Activated naive CD4-positive, alpha-beta T cell treated with anti-CD3 and anti-CD28 coated beads, Interleukin-2, amount 50 U/mL, for 24 hours (primary cell): ENCODE results near the gene OTOF.

Source experiments
- H3K27ac Mint-ChIP-seq: one replicate; pipeline ENCODE4 v1.8.0; 2021; ENCODE audit warnings: mild to moderate bottlenecking, mixed read lengths
- H3K27me3 Mint-ChIP-seq: one replicate; pipeline ENCODE4 v1.8.0; 2021; ENCODE audit warnings: mixed read lengths
- H3K36me3 Mint-ChIP-seq: one replicate; pipeline ENCODE4 v1.8.0; 2021; ENCODE audit warnings: mixed read lengths
- H3K4me1 Mint-ChIP-seq: one replicate; pipeline ENCODE4 v1.8.0; 2021; ENCODE audit warnings: mixed read lengths
- H3K4me3 Mint-ChIP-seq: one replicate; pipeline ENCODE4 v1.8.0; 2021; ENCODE audit warnings: mild to moderate bottlenecking, mixed read lengths
- H3K9me3 Mint-ChIP-seq: one replicate; pipeline ENCODE4 v1.8.0; 2021; ENCODE audit warnings: mixed read lengths

Gene OTOF

DNA sequence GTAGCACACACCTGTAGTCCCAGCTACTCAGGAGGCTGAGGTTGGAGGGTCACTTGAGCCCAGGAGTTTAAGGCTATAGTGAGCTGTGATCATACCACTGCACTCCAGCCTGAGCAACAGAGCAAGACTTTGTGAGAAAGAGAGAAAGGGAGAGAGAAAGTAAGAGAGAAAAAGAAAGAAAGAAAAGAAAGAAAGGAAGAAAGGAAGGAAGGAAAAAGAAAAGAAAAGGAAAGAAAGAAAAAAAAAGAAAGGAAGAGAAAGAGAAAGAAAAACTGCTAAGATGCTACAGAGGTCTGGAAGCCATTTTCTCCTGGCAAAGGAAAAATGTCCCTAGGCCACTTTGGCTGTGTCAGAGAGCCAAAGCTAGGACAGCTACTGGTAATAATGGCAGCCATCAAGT lies 45.6 kb downstream of the OTOF start:
- no peak overlapping the region for H3K4me3 Mint-ChIP-seq
- H3K9me3 Mint-ChIP-seq, result no peaks in the 10 kb centered on the region
- no peaks in the 10 kb centered on the region for H3K27me3 Mint-ChIP-seq
- H3K4me1 Mint-ChIP-seq, result no peaks in the 10 kb centered on the region
- no peak overlapping the region for H3K27ac Mint-ChIP-seq
- H3K36me3 Mint-ChIP-seq, result no peaks in the 10 kb centered on the region

DNA sequence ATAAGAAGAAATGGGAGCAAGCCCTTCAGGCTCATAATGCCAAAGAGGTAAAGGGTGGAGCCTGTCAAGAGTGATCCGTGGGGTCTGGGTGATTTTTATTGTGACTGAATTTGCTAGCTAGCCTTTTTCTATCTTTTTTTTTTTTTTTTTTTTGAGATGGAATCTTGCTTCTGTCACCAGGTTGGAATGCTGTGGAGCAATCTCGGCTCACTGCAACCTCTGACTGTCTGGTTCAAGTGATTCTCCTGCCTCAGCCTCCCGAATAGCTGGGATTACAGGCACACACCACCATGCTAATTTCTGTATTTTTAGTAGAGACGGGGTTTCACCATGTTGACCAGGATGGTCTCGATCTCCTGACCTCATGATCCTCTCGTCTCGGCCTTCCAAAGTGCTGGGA lies 47.1 kb downstream of the OTOF start:
- H3K4me3 Mint-ChIP-seq, result no peak overlapping the region
- no peak overlapping the region for H3K27ac Mint-ChIP-seq
- H3K27me3 Mint-ChIP-seq, result no peaks in the 10 kb centered on the region
- no peaks in the 10 kb centered on the region for H3K9me3 Mint-ChIP-seq
- no peaks in the 10 kb centered on the region for H3K36me3 Mint-ChIP-seq
- H3K4me1 Mint-ChIP-seq, result no peaks in the 10 kb centered on the region

GRCh38 chr2:26429779-26430578 lies 47.9 kb downstream of the OTOF start:
- Mint-ChIP-seq H3K4me1 (no peaks in the 10 kb centered on the region), H3K27ac (no peak overlapping the region), H3K36me3 (no peaks in the 10 kb centered on the region), H3K27me3 (no peaks in the 10 kb centered on the region), H3K9me3 (peaks cover 2% of the 10 kb centered on the region), H3K4me3 (no peak overlapping the region)

GRCh38 chr2:26428846-26429245 lies 49.1 kb downstream of the OTOF start:
- H3K4me1 Mint-ChIP-seq, result no peaks in the 10 kb centered on the region
- no peak overlapping the region for H3K4me3 Mint-ChIP-seq
- H3K9me3 Mint-ChIP-seq, result peaks cover 3% of the 10 kb centered on the region
- H3K27ac Mint-ChIP-seq, result no peak overlapping the region
- no peaks in the 10 kb centered on the region for H3K27me3 Mint-ChIP-seq
- no peaks in the 10 kb centered on the region for H3K36me3 Mint-ChIP-seq

DNA sequence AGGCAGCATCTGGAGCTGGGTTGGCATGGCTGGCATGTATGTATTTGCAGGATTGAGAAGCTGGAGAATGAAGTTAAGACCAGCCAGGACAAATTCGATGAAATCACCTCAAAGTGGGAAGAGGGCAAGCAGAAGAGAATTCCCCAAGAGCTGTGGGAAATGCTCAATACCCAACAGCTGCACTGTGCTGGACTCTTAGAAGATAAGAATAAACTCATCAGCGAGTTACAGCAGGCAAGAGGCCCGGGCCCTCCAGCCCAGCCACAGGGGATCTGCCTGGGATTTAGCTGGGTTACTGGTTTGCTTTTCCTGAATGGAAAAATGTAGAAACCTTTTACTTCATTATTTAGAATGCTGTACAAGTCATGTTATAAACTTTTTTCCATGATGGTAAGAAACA lies 53.7 kb downstream of the OTOF start:
- H3K27me3 Mint-ChIP-seq, result no peaks in the 10 kb centered on the region

GRCh38 chr2:26423750-26424149 lies 54.2 kb downstream of the OTOF start:
- no peaks in the 10 kb centered on the region for H3K27me3 Mint-ChIP-seq
- H3K4me3 Mint-ChIP-seq, result no peak overlapping the region
- H3K4me1 Mint-ChIP-seq, result no peaks in the 10 kb centered on the region
- H3K9me3 Mint-ChIP-seq, result peaks cover 3% of the 10 kb centered on the region
- no peaks in the 10 kb centered on the region for H3K36me3 Mint-ChIP-seq
- H3K27ac Mint-ChIP-seq, result no peak overlapping the region

More for the DNA sequence above, 53.7 kb downstream of the OTOF start:
- Mint-ChIP-seq H3K4me3 (no peak overlapping the region), H3K27ac (no peak overlapping the region), H3K36me3 (no peaks in the 10 kb centered on the region), H3K9me3 (peaks cover 3% of the 10 kb centered on the region), H3K4me1 (no peaks in the 10 kb centered on the region)

DNA sequence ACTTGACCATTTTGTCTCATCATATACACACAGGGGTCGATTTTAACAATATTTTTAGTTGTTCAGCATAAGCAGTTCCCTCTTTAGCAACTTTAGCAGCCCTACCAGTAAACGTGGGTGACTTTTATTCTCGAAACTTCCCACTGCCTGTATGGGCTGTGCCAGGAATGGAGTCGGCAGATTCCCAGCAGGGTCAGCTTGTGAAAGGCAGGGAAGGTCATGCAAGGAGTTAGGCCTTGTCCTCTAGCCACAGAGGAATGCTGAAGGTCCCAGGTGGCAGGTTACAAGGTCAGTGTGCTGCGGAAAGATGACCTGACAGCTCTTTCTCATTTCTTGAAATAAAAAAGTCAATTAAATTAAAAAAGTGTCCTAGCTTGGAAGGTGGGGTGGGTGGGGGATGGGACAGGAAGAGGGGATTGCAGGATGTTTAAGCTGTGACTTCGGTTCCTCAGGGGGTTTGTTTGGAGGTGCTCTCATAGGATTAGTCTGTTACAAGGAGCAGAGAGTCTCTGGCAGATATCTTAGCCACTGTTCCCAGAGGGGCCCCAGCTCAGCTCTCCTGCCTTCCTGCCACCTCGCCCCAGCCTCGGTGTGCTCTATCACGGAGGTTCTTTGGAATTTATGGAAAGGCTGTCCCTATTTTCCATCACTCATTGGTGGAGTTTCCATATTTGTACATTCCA lies 54.8 kb downstream of the OTOF start:
- no peak overlapping the region for H3K4me3 Mint-ChIP-seq
- no peaks in the 10 kb centered on the region for H3K27me3 Mint-ChIP-seq
- H3K36me3 Mint-ChIP-seq, result no peaks in the 10 kb centered on the region
- peaks cover 3% of the 10 kb centered on the region for H3K9me3 Mint-ChIP-seq
- peak overlapping the region; percentile 27 for H3K27ac Mint-ChIP-seq
- no peaks in the 10 kb centered on the region for H3K4me1 Mint-ChIP-seq

DNA sequence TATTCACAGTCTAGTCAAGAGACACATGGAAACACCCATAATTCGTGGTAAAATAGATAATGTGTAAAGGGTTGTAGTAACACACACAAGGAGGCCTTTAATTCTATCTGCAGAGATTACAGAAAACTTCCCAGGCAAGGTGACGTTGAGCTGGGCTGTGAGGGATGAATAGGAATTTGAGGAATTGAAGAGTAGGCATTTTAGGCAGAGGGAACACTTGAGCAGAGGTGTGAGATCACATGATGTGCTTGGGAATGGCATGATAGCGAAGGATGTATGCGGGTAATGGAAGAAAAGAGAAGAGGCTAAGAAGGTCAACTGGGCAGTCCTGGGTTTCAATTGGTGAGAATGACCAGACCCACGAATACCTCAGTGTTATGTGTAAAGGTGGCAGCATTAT lies 56.0 kb downstream of the OTOF start:
- Mint-ChIP-seq H3K4me3 (no peak overlapping the region), H3K27me3 (no peaks in the 10 kb centered on the region), H3K9me3 (peaks cover 3% of the 10 kb centered on the region), H3K36me3 (no peaks in the 10 kb centered on the region), H3K27ac (no peak overlapping the region), H3K4me1 (no peaks in the 10 kb centered on the region)

DNA sequence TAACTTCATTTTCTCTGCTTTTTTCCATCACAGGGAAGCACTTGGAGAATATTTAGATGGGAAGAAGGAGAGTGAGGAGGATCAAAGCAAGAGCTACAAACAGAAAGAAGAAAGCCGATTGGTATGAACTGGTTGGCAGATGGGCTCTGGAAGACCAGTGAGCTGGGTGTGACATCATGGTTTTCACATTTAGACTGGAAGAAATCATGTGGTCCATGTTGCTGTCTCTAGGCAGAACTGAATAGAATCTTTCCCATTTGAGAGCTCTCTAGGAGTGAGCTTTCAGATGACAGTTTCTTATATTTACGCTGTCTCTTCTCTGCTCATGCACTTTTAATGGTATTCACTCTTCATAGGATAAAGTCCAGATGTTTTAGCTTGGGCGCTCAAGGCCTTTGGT lies 63.6 kb downstream of the OTOF start:
- H3K9me3 Mint-ChIP-seq, result no peaks in the 10 kb centered on the region
- H3K36me3 Mint-ChIP-seq, result no peaks in the 10 kb centered on the region
- H3K4me3 Mint-ChIP-seq, result no peak overlapping the region
- no peak overlapping the region for H3K27ac Mint-ChIP-seq
- H3K27me3 Mint-ChIP-seq, result peaks cover 2% of the 10 kb centered on the region
- H3K4me1 Mint-ChIP-seq, result peaks cover 11% of the 10 kb centered on the region

DNA sequence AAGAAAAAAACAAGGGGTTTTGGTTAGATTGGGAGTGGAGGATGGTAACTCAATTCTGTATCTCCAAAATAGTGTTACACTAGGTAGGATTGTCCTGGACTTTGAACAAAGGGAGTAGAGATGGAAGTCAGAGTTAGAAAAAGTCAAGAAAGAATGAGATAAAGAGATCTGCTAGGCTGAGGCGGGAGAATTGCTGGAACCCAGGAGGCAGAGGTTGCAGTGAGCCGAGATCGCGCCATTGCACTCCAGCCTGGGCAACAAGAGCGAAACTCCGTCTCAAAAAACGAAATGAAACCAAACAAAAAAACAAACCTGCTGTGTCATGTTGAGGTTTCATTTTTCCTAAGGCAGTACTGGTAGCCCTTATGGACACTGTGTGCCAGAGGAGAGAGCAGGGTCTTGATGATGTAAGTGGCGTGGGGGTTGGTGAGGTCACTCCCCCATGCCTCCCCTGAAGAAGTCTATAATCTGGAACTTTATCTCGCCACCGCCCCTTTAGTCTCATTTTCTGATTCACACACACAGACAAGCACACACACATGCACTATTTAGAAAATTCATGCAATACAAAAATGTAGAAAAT lies 65.7 kb downstream of the OTOF start:
- H3K4me1 Mint-ChIP-seq, result peaks cover 11% of the 10 kb centered on the region
- peak overlapping the region; percentile 48 for H3K27ac Mint-ChIP-seq
- H3K27me3 Mint-ChIP-seq, result peaks cover 9% of the 10 kb centered on the region
- H3K9me3 Mint-ChIP-seq, result no peaks in the 10 kb centered on the region
- H3K4me3 Mint-ChIP-seq, result peak overlapping the region; percentile 62
- H3K36me3 Mint-ChIP-seq, result no peaks in the 10 kb centered on the region

- H3K36me3 Mint-ChIP-seq, result no peaks in the 10 kb centered on the region
- H3K27ac Mint-ChIP-seq, result no peak overlapping the region
- no peaks in the 10 kb centered on the region for H3K9me3 Mint-ChIP-seq
- H3K27me3 Mint-ChIP-seq, result peaks cover 12% of the 10 kb centered on the region
- H3K4me1 Mint-ChIP-seq, result peaks cover 11% of the 10 kb centered on the region
- H3K4me3 Mint-ChIP-seq, result no peak overlapping the region
Observed at GRCh38 chr2:26411419-26411818, 66.5 kb downstream of the OTOF start.

DNA sequence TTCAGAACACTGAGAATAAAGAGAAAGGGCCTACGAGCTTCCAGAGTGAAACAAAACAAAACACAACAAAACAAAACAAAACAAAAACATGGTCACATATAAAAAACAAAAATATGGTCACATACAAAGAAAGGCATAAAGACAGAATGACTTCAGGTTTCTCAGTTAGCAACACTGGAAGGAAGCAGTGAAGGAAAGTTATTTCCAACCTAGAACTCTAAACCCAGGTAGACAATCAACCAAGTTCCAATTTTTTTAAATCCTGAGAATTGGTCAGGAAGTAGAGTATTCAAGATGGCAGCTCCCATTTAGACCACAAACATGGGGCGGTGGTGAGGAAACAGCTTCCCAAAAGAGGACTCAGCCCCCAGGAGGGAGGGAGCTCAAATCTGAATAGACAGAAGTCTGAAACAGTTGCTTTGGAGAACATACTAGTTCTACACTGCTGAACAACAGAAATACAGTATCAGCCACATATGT lies 67.1 kb downstream of the OTOF start:
- Mint-ChIP-seq H3K4me1 (peaks cover 11% of the 10 kb centered on the region), H3K27ac (no peak overlapping the region), H3K4me3 (no peak overlapping the region), H3K9me3 (no peaks in the 10 kb centered on the region), H3K27me3 (peaks cover 12% of the 10 kb centered on the region), H3K36me3 (no peaks in the 10 kb centered on the region)

DNA sequence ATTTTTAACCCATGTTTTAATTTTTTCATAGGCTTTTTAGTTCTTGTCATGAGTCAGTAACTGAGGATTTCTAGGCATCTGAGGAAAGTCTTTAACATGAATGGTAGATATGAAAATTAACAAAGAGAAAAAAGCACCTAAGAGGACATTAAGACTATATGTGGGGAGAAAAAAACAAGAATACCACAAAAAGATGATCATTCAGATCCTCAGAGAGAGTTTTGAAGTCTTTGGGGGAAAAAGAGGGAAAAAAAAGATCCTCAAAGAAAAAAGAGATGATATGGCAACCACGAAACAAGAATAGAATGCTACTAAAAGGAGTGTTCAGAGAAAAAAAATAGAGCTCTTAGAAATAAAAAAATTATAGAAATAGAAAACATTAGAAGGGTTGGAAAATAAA lies 68.1 kb downstream of the OTOF start:
- Mint-ChIP-seq H3K27ac (no peak overlapping the region), H3K9me3 (no peaks in the 10 kb centered on the region), H3K4me3 (no peak overlapping the region), H3K27me3 (peaks cover 12% of the 10 kb centered on the region), H3K4me1 (peaks cover 11% of the 10 kb centered on the region), H3K36me3 (no peaks in the 10 kb centered on the region)

- no peak overlapping the region for H3K4me3 Mint-ChIP-seq
- H3K4me1 Mint-ChIP-seq, result peaks cover 11% of the 10 kb centered on the region
- no peaks in the 10 kb centered on the region for H3K9me3 Mint-ChIP-seq
- H3K27me3 Mint-ChIP-seq, result peaks cover 13% of the 10 kb centered on the region
- no peaks in the 10 kb centered on the region for H3K36me3 Mint-ChIP-seq
- no peak overlapping the region for H3K27ac Mint-ChIP-seq
Observed at GRCh38 chr2:26407526-26407925, 70.4 kb downstream of the OTOF start.
